HG02970 (cell line): ENCODE results near the gene ADIPOR2.
"Not testable (repeated sequence)": the region's sequence is repeated elsewhere in the genome, so short reads cannot be mapped to it uniquely, and the experiment has no call there.

Source experiments
- ATAC-seq: cut with Tn5 transposase; IDR thresholded peaks from one replicate; pipeline ENCODE4 v1.9.1; 2021; ENCODE audit warnings: mild to moderate bottlenecking, moderate library complexity, moderate number of reproducible peaks; ENCODE audit not compliant: unreplicated experiment, low FRiP score

The ADIPOR2 gene

DNA sequence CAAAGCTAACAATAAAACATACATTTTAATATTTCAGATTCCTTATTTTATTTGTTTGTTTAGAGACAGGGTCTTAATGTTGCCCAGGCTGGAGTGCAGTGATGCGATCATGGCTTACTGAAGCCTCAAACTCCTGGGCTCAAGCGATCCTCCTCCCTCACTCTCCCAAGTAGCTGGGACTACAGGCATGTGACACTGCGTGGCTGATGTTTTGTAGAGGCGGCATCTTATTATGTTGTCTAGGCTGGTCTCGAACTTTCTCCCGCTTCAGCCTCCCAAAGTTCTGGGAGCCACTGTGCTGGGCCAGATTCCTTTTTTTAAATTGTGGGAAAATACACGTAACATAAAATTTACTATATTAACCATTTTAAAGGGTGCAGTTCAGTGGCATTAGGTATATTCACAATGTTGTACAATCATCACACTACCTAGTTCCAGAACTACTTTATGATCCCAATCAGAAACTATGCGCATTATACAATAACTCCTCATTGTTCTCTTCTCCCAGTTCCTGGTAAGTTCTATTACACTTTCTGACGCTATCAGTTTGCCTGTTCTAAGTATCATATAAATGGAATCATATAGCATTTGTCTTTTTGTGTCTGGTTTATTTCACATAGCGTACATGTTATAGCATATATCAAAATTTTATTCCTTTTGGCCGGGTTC is 40.3 kb downstream of the ADIPOR2 start:
- ATAC-seq, result no peak

DNA sequence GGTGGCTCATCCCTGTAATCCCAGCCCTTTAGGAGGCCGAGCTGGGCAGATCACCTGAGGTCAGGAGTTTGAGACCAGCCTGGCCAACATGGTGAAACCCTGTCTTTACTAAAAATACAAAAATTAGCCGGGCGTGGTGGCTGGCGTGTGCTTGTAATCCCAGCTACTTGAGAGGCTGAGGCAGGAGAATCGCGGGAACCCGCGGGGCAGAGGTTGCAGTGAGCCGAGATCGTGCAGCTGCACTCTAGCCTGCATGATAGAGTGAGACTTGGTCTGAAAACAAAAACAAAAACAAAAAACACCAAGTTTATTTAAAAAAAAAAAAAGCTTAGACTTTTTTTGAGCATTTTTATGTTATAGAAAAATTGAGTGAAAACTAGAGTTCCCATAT is 40.8 kb downstream of the ADIPOR2 start:
- ATAC-seq, result not testable (repeated sequence)

DNA sequence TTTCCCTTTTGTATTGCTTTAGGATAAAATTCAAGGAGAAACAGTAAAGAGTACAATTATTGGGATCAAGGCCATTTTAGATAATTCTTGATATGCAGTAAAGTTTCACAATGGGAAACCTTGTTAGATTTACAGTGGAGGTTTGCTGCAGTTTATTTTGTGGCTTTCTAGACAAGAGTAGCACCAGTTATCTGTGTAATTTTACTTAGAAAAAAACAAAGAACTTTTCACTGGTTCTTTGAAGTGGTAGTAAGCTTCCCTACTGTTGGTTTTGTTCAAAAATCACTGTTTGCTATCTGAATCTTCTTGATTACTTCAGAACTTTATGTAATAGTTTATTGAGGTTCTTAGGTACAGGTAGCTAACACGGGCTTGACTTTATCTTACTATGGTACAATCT is 42.0 kb downstream of the ADIPOR2 start:
- no peak for ATAC-seq

DNA sequence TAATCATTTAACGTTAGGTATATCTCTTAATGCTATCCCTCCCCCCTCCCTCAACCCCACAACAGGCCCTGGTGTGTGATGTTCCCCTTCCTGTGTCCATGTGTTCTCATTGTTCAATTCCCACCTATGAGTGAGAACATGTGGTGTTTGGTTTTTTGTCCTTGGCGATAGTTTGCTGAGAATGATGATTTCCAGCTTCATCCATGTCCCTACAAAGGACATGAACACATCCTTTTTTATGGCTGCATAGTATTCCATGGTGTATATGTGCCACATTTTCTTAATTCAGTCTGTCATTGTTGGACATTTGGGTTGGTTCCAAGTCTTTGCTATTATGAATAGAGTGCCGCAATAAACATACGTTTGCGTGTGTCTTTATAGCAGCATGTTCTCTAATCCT is 42.8 kb downstream of the ADIPOR2 start:
- not testable (repeated sequence) for ATAC-seq

DNA sequence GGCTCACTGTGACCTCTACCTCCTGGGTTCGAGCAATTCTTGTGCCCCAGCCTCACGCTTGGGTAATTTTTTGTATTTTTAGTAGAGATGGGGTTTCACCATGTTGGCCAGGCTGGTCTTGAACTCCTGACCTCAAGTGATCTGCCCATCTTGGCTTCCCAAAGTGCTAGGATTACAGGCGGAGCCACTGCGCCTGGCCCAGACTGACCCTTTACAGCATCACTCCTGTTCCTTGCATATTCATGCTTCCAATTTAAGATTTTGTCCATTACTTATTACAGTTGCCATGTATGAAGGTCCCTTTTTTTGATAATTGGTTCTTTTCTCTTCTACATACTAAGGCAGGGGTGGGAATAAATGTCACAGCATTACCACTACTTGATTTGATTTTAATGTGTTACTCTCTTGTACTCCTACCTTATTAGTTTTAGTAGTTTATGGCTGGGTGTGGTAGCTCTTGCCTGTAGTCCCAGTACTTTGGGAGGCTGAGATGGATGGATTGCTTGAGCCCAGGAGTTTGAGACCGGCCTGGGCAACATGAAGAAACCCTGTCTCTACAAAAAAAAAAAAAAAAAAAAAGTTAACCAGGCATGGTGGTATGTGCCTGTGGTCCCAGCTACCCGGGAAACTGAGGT is 46.9 kb downstream of the ADIPOR2 start:
- no peak for ATAC-seq

DNA sequence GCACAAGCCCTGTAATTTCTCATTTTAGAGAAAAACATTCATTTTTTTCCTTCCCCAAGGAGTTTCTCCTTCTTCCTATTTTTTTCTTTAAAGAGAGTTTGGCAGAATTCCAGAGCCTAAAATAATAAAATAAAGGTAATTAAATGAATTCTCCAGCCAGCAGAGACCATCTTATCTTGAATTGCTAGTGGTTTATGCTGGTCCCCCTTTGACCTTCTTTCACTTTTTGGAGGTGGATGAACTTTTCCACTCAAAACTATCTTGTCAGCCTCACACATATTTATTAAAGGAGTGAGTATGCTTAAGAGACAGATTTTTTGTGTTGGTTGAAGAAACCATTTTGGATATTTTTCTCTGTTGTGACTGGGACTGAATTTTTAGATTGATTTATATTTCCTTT is 47.6 kb downstream of the ADIPOR2 start:
- ATAC-seq, result no peak

DNA sequence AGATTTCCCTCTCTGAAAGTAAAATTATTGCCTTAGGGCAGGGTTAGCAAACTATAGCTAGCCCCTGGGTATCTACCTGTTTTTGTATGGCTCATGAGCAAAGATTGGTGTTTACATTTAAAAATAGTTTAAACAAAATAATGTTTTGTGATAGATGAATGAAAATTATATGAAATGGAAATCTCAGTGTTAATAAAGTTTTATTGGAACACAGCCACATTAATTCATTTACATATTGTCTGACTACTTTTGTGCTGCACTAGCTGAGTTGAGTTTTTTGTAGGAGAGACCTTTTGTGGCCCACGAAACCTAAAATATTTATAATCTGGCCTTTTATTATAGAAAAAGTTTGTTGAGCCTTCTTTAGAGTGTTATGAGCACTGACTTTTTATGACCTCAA is 48.5 kb downstream of the ADIPOR2 start:
- ATAC-seq, result no peak

DNA sequence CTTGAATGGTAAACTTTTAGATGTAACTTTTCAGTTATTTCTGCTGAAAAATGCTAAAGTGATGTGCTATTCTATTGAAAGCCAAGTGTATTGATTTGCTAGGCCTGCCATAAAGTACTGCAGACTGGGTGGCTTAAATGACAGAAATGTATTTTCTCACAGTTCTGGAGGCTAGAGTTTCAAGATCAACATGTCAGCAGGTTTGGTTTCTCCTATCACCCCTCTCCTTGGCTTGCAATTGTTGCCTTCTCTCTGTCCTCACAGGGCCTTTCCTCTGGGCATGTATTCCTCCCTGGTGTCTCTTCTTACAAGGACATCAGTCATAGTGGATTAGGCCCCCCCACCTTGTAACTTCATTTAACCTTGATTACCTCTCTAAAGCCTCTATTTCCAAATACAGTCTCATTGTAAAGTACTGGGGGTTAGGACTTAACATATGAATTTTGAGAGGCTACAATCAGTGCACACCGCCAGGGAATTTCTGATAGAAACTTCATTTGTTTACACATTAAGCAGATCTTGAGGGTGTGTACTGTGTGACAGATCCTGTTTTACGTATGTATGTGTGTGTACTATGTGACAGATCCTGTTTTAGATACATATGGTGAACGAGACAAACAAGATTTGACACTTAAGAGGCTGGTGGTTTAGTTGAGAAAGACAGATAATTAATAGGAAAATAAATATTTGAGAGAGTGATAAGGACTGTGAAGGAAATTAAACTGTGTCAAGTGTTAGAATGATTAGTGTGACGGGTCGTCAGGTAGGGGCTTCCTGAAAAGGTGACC is 49.5 kb downstream of the ADIPOR2 start:
- ATAC-seq, result no peak

DNA sequence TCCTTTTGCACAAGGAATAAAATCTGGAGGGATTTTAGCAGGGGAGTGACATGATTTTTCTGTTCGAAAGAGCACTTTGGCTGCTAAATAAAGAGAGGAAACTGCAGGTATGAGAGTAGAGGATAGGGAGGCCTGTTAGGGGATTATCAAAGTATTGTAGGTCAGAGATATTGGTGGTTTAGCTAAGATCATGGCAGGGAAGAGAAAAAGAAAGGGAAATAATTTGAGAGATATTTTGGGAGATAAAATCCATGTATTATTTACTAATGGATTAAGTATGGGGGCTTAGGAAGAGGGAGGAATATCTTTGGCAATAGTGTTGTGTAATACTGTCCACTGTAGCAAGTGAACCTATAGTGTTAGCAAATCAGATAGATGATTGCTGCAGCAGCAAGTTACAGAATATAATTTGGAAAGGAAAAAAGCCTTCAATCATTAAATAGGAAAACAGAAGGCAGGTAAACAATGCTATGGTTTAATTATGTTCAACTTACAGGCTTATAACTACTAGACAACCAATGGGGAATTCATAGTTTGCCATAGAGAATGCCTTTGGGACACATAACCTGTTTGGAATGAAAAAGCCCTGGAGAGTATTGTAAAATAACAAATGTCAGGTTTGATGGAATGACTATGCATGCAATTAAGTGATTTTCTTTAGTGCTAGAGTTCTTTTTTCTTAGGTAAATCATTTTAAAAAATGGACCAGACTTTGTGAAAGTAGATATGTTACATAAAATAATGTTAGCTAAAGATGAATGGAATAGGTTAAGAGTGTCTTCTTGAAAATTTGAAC is 50.5 kb downstream of the ADIPOR2 start:
- no peak for ATAC-seq

DNA sequence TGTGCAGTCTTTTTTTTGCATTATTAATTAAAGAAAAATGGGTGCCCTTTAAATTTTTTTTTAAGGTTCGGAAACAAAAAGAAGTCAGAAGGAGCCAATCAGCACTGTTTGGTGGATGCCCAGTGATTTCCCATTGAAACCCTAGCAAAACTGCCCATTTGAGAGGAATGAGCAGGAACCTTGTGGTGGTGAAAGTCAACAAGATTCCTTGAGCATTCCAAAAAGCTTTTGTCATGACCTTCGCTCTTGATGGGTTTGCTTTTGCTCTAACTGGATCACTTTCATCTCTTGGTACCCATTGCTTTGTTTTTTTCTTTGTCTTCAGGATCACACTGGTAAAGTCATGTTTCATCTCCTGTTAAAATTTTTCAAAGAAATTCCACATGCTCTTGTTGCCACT is 54.1 kb downstream of the ADIPOR2 start:
- ATAC-seq, result no peak

DNA sequence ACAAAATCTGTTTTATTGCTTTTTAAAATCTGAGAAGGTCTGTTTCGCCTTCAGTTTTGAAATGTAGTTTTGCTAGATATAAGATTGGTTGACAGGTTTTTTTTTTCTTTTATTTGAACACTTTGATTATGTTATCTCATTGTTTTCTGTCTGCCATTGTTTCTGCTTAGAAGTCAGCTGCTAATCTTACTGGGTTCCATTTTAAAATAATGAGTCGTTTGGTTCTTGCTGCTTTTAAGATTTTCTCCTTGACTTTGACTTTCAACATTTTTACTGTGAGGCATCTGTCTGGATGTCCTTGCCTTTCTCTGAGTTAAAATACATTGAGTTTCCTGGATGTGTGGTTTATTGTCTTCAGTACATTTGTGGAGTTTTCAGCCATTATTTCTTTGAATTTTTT is 56.7 kb downstream of the ADIPOR2 start:
- no peak for ATAC-seq

DNA sequence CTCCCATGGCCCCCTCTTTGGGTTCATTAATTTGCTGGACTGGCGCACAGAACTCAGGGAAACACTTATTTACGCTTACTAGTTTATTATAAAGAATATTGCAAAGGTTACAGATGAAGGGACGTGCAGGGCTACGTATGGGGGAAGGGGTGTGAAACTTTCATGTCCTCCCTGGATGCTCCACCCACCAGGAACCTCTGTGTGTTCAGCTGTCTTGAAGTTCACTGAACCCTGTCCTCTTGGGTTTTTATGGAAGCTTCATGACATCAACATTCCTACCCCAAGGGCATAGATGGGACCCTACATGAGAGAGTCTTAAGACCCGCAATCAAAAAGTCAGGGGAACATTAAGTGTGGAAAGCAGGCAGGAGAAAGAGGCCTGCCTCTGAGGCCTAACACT is 58.1 kb downstream of the ADIPOR2 start:
- ATAC-seq, result no peak

DNA sequence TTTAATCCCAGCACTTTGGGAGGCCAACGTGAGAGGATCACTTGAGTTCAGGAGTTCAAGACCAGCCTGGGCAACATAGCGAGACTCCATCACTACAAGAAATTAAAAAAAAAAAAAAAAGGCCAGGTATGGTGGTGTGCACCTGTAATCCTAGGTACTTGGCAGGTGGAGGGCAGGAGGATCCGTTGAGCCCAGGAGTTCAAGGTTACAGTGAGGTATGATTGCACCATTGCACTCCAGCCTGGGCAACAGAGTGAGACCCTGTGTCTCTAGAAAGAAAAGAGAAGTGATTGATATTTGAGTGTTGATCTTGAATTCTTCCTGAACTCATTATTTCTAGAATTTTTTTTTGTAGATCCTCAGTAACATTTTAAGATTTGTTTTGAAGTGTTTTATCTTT is 59.4 kb downstream of the ADIPOR2 start:
- no peak for ATAC-seq

DNA sequence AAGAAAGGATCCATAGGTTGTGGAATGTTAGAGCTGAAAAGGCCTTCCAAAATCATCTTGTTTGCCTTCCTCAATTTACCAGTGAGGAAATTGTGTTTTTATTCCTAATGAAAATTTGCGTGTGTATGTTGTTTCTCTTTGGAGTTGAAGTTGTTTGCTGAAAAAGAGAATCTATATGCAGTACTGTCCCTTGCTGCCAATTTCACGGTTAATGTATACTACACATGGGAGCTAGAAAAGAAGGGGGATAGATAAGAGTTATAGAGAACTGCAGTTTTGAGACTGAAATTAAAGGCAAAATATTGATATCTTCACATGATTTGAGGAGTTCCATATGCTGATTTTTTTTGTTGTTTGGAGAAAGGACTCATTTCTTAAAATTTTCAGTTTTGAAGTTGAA is 67.5 kb downstream of the ADIPOR2 start:
- no peak for ATAC-seq

DNA sequence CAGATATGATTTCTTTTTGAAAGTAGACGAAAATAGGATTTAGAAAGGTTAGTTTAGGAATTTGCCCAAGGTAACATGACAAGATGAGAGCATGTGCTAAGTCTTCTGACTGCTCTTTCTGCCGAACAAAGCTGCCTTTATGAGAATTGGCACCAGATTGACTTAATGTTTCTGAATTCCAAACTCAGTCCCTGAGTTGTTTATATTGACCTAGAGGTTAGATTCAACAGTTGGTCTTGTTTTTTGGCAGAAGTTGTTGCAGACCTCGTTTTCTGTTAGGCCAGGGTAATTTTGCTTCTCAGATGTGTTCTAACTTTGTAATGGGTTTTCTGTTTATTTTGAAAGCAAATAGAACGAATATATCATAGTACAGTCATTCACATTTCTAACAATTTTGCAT is 68.0 kb downstream of the ADIPOR2 start:
- ATAC-seq, result no peak

DNA sequence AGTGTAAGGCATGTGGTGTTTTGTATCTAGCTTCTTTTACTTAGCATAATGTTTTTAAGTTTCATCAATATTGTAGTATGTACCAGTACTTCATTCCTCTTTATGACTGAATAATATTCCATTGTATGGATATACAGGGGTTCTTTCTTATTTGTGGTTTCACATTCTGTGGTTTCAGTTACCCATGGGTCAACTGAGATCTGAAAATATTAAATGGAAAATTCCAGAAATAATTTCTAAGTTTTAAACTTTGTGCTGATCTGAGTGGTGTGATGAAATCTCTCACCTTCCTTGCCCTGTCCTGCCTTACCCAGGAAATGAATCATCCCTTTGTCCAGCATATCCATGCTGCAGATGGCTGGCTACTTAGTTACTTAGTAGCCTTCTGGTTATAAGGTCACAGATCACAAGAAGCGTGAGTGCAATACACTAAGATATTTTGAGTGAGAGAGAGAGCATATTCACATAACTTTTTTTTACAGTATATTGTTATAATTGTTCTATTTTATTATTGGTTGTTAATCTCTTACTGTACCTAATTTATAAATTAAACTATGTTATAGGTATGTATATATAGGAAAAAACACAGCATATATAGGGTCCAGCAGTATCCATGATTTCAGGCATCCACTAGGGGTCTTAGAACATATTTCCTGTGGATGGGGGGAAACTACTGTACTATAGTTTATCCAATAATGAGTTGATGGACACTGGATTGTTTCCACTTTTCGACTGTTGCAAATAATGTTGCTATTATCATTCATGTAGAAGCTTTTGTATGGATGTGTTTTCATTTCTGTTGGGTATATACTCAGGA is 69.9 kb downstream of the ADIPOR2 start:
- no peak for ATAC-seq

DNA sequence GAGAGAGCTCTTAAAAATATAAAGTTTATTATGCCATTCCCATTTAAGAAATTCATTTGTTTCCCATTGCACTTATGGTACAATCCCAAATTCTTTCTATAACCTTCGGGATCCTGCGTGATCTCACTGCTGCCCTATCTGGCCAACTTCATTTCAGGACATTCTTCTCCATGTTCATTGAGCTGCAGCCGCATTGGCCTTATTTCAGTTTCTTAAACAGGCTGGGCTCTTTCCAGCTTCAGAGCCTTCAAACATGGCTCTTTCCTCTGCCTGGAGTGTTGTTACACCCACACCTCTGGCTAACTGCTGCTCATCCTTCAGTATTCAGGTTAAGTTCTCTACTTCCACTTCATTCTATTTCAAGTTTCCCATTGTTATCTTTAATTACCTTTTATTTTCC is 71.0 kb downstream of the ADIPOR2 start:
- no peak for ATAC-seq

DNA sequence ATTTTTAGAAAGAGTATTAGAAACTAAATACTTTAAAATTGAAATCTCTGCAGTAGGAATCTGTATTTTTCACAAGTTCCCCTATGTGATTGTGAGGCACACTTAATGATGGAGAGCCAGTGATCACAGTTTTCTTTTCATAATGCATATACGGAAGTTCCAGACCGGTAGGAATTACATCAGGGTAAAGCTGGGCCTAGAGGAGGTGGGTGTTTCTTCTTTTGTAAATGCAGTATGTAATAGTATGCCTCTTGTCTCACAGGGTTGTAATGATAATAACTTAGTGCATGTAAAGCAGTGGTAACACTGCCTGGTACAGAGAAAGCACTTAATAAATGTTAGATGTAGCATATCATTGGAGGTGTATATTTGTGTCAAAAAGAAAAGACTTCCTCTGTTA is 72.3 kb downstream of the ADIPOR2 start:
- ATAC-seq, result no peak

DNA sequence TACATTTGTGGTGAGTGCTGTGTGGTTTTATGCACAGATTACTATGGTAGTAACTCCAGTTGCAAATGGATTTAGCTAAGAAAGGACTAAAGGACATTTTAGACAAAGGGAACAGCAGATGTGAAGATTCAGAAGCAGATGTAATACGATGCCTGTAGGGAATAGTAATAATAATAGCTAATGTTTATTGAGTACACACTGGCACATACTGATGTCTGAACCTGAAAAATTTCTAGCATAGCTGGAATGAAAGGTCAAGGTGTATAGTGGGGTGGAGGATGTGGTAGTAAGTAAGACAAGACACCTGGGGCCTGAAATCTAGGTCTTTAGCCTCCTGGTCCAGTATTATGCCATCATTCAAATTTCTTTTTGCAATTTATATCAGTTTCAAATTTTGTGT is 75.2 kb downstream of the ADIPOR2 start:
- no peak for ATAC-seq

DNA sequence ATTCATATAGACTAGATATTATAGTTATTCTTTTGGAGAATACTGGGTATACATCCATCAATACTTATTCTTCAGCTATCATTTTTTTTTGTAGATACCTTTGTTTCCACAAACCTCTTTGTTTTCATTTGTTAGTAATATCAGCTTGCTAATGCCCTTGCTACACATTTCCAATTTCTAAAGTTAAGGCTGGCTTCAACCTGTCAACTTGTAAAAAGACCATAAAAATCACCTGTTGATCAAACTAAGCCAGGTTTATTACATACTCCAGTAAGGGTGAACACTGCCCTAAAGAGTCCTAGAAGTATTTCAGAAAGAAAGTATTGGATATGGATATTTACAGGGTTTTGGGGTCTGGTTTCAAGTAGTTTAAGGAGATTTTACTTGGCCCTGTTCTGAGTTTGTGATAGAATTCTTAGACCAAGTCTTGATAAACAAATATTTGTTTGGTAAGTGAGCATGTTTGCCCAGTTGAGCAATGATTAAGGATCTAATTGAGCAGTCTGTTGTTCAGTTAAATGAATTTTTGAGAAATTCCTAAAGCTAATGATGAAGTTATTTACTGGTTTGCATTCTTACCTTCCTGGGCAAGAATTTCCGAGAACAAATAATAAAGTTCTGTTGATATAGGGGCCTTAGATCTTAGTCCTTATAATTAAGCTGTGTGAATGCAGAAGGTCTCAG is 76.7 kb downstream of the ADIPOR2 start:
- ATAC-seq, result no peak
